Large intestine (tissue), 3 donors: ENCODE data around the gene MGRN1. TPM values are rescaled to one million over a fixed set of nuclear protein-coding genes. Genes with fewer than 3 reads are reported as not detected.

Experiments
- DNase-seq, 2 donors: peaks; one replicate each; pipeline versions ENCODE4 v3.0.0 to v3.0.0-alpha.2; 2013
- H3K27ac ChIP-seq: one replicate; pipeline ENCODE4 v1.5.1; 2013; ENCODE audit warnings: low read length
- H3K27me3 ChIP-seq: 2 replicates; pipeline ENCODE4 v1.6.1; 2013; ENCODE audit warnings: low read length; ENCODE audit not compliant: control insufficient read depth, insufficient read depth
- H3K36me3 ChIP-seq: 2 replicates; pipeline ENCODE4 v1.6.1; 2013; ENCODE audit warnings: low read length; ENCODE audit not compliant: control insufficient read depth, insufficient read depth
- H3K4me1 ChIP-seq: one replicate; pipeline ENCODE4 v1.6.1; 2013; ENCODE audit warnings: low read length; ENCODE audit not compliant: control insufficient read depth, insufficient read depth
- H3K4me3 ChIP-seq: one replicate; pipeline ENCODE4 v1.5.1; 2013; ENCODE audit warnings: low read length
- H3K9me3 ChIP-seq: one replicate; pipeline ENCODE4 v1.6.1; 2013; ENCODE audit warnings: mild to moderate bottlenecking, low read depth, low read length, moderate library complexity; ENCODE audit not compliant: control insufficient read depth
- WGBS: methylation state at CpG from one replicate; pipeline ENCODE4 v1.1.5; 2013; ENCODE audit warnings: low lambda C conversion rate; ENCODE audit not compliant: insufficient coverage; 5-methylcytosine and 5-hydroxymethylcytosine counted together
- polyA plus RNA-seq: library from polyadenylated mRNA; unstranded; fragments of 120-200 nt; gene quantifications from one replicate; pipeline ENCODE4 v1.2.1, GENCODE V29; 2013

The MGRN1 gene
- polyA plus RNA-seq, 1 donor = 52.9 TPM

- Histone ChIP-seq H3K27me3 (no peaks in the 10 kb centered on the region), H3K27ac (no peak overlapping the region), H3K9me3 (peaks cover 10% of the 10 kb centered on the region), H3K4me1 (peaks cover 7% of the 10 kb centered on the region), H3K4me3 (no peak overlapping the region), H3K36me3 (peaks cover 65% of the 10 kb centered on the region)
- DNase-seq = no peak
- WGBS = no CpG with 5 or more reads among the region's 22 CpGs
These were observed 64.0 kb downstream of the MGRN1 start for GRCh38 chr16:4688674-4689045.

- Histone ChIP-seq H3K4me3 (no peak overlapping the region), H3K36me3 (peaks cover 60% of the 10 kb centered on the region), H3K27ac (no peak overlapping the region), H3K4me1 (peaks cover 7% of the 10 kb centered on the region), H3K9me3 (peaks cover 9% of the 10 kb centered on the region), H3K27me3 (no peaks in the 10 kb centered on the region)
- WGBS = no CpG with 5 or more reads among the region's 21 CpGs
- DNase-seq = no peak
These were observed 64.6 kb downstream of the MGRN1 start for GRCh38 chr16:4689091-4689671.

- Histone ChIP-seq H3K27me3 (no peaks in the 10 kb centered on the region), H3K4me3 (no peak overlapping the region), H3K4me1 (peaks cover 12% of the 10 kb centered on the region), H3K36me3 (peaks cover 55% of the 10 kb centered on the region), H3K27ac (no peak overlapping the region), H3K9me3 (peaks cover 6% of the 10 kb centered on the region)
- WGBS = no CpG with 5 or more reads among the region's 31 CpGs
- no peak for DNase-seq
These were observed 65.5 kb downstream of the MGRN1 start for GRCh38 chr16:4689864-4690704.

- no peak overlapping the region for H3K27ac ChIP-seq
- 100% methylated on average over 1 of the region's 19 CpGs for WGBS
- H3K27me3 ChIP-seq = no peaks in the 10 kb centered on the region
- peaks cover 6% of the 10 kb centered on the region for H3K9me3 ChIP-seq
- H3K36me3 ChIP-seq = peaks cover 55% of the 10 kb centered on the region
- no peak overlapping the region for H3K4me3 ChIP-seq
- peaks cover 21% of the 10 kb centered on the region for H3K4me1 ChIP-seq
- DNase-seq = no peak
These were observed 66.5 kb downstream of the MGRN1 start for GRCh38 chr16:4690946-4691665.

GRCh38 chr16:4691666-4692412, 67.2 kb downstream of the MGRN1 start:
- Histone ChIP-seq H3K4me3 (no peak overlapping the region), H3K36me3 (peaks cover 55% of the 10 kb centered on the region), H3K27me3 (no peaks in the 10 kb centered on the region), H3K4me1 (peaks cover 29% of the 10 kb centered on the region), H3K9me3 (peaks cover 6% of the 10 kb centered on the region), H3K27ac (no peak overlapping the region)
- DNase-seq = no peak
- no CpG with 5 or more reads among the region's 20 CpGs for WGBS

GRCh38 chr16:4692460-4693295, 68.1 kb downstream of the MGRN1 start:
- no peak for DNase-seq
- WGBS = no CpG with 5 or more reads among the region's 31 CpGs

GRCh38 chr16:4693296-4693955, 68.8 kb downstream of the MGRN1 start, which contains the start of gene NUDT16L1:
Gene NUDT16L1 (plus strand): TSS chr16:4693562. CDS start chr16:4693727, 165 bp downstream.
- peak; percentile 97 to 98 for DNase-seq
- Histone ChIP-seq H3K27me3 (no peaks in the 10 kb centered on the region), H3K4me1 (peaks cover 29% of the 10 kb centered on the region), H3K9me3 (peaks cover 6% of the 10 kb centered on the region), H3K36me3 (peaks cover 56% of the 10 kb centered on the region), H3K4me3 (peak within 1 kb of the TSS; percentile 78), H3K27ac (peak within 1 kb of the TSS; percentile 83)
- no CpG with 5 or more reads among the region's 91 CpGs for WGBS

More at GRCh38 chr16:4692460-4693295, 68.1 kb downstream of the MGRN1 start:
- Histone ChIP-seq H3K27me3 (no peaks in the 10 kb centered on the region), H3K4me3 (peak overlapping the region; percentile 65), H3K27ac (peak overlapping the region; percentile 55), H3K4me1 (peaks cover 29% of the 10 kb centered on the region), H3K36me3 (peaks cover 56% of the 10 kb centered on the region), H3K9me3 (peaks cover 6% of the 10 kb centered on the region)

- H3K4me3 ChIP-seq = peak overlapping the region; percentile 78
- no CpG with 5 or more reads among the region's 54 CpGs for WGBS
- peaks cover 5% of the 10 kb centered on the region for H3K9me3 ChIP-seq
- peaks cover 29% of the 10 kb centered on the region for H3K4me1 ChIP-seq
- H3K27ac ChIP-seq = peak overlapping the region; percentile 83
- peaks cover 56% of the 10 kb centered on the region for H3K36me3 ChIP-seq
- no peaks in the 10 kb centered on the region for H3K27me3 ChIP-seq
- DNase-seq = peak; percentile 57 to 68
These were observed 69.5 kb downstream of the MGRN1 start for GRCh38 chr16:4693956-4694641.
